ENCODE data around the gene VIT. TPM values are rescaled to one million over a fixed set of nuclear protein-coding genes. Genes with fewer than 3 reads are reported as not detected.

VIT gene
- total RNA-seq, 1 donor from 2014 or later = not detected

GRCh38 chr2:36729067-36729466 lies 32.6 kb downstream of the VIT start:
- DNase-seq (ENCODE audit: low spot score) = no peak
- Mint-ChIP-seq H3K9me3 (no peaks in the 10 kb centered on the region), H3K4me1 (ENCODE audit: low read depth) (no peaks in the 10 kb centered on the region), H3K27me3 (ENCODE audit: low read depth) (no peaks in the 10 kb centered on the region), H3K27ac (no peak overlapping the region), H3K36me3 (ENCODE audit: low read depth) (no peaks in the 10 kb centered on the region), H3K4me3 (ENCODE audit: low read depth) (no peak overlapping the region)
- intact Hi-C loops (cut with micrococcal nuclease) = no loop called here

GRCh38 chr2:36731941-36732672 lies 35.6 kb downstream of the VIT start:
- H3K27me3 Mint-ChIP-seq (ENCODE audit: low read depth) = no peaks in the 10 kb centered on the region
- H3K9me3 Mint-ChIP-seq = no peaks in the 10 kb centered on the region
- no peak overlapping the region for H3K4me3 Mint-ChIP-seq (ENCODE audit: low read depth)
- H3K27ac Mint-ChIP-seq = no peak overlapping the region
- intact Hi-C loops (cut with micrococcal nuclease) = no loop called here
- no peak for DNase-seq (ENCODE audit: low spot score)
- no peaks in the 10 kb centered on the region for H3K4me1 Mint-ChIP-seq (ENCODE audit: low read depth)
- no peaks in the 10 kb centered on the region for H3K36me3 Mint-ChIP-seq (ENCODE audit: low read depth)

- Mint-ChIP-seq H3K27ac (no peak overlapping the region), H3K27me3 (ENCODE audit: low read depth) (no peaks in the 10 kb centered on the region), H3K36me3 (ENCODE audit: low read depth) (no peaks in the 10 kb centered on the region), H3K4me1 (ENCODE audit: low read depth) (no peaks in the 10 kb centered on the region), H3K4me3 (ENCODE audit: low read depth) (no peak overlapping the region), H3K9me3 (no peaks in the 10 kb centered on the region)
- DNase-seq (ENCODE audit: low spot score) = no peak
- intact Hi-C loops (cut with micrococcal nuclease) = no loop called here
These were observed 36.1 kb downstream of the VIT start for GRCh38 chr2:36732673-36733036.

- H3K27me3 Mint-ChIP-seq (ENCODE audit: low read depth) = no peaks in the 10 kb centered on the region
- no peaks in the 10 kb centered on the region for H3K9me3 Mint-ChIP-seq
- no peak overlapping the region for H3K4me3 Mint-ChIP-seq (ENCODE audit: low read depth)
- intact Hi-C loops (cut with micrococcal nuclease) = no loop called here
- no peak overlapping the region for H3K27ac Mint-ChIP-seq
- DNase-seq (ENCODE audit: low spot score) = no peak
- no peaks in the 10 kb centered on the region for H3K4me1 Mint-ChIP-seq (ENCODE audit: low read depth)
- H3K36me3 Mint-ChIP-seq (ENCODE audit: low read depth) = no peaks in the 10 kb centered on the region
These were observed 36.7 kb downstream of the VIT start for GRCh38 chr2:36733215-36733614.

GRCh38 chr2:36734304-36734703 lies 37.8 kb downstream of the VIT start:
- Mint-ChIP-seq H3K9me3 (no peaks in the 10 kb centered on the region), H3K4me3 (ENCODE audit: low read depth) (no peak overlapping the region), H3K4me1 (ENCODE audit: low read depth) (no peaks in the 10 kb centered on the region), H3K27ac (no peak overlapping the region), H3K36me3 (ENCODE audit: low read depth) (no peaks in the 10 kb centered on the region), H3K27me3 (ENCODE audit: low read depth) (peaks cover 4% of the 10 kb centered on the region)
- no peak for DNase-seq (ENCODE audit: low spot score)
- intact Hi-C loops (cut with micrococcal nuclease) = no loop called here

GRCh38 chr2:36737131-36737750 lies 40.7 kb downstream of the VIT start:
- no peak overlapping the region for H3K4me3 Mint-ChIP-seq (ENCODE audit: low read depth)
- no peaks in the 10 kb centered on the region for H3K4me1 Mint-ChIP-seq (ENCODE audit: low read depth)
- H3K9me3 Mint-ChIP-seq = no peaks in the 10 kb centered on the region
- H3K27ac Mint-ChIP-seq = no peak overlapping the region
- no peaks in the 10 kb centered on the region for H3K36me3 Mint-ChIP-seq (ENCODE audit: low read depth)
- no peak for DNase-seq (ENCODE audit: low spot score)
- intact Hi-C loops (cut with micrococcal nuclease) = no loop called here
- H3K27me3 Mint-ChIP-seq (ENCODE audit: low read depth) = peaks cover 16% of the 10 kb centered on the region

GRCh38 chr2:36740061-36740460 lies 43.6 kb downstream of the VIT start:
- Mint-ChIP-seq H3K36me3 (ENCODE audit: low read depth) (no peaks in the 10 kb centered on the region), H3K27me3 (ENCODE audit: low read depth) (peaks cover 33% of the 10 kb centered on the region), H3K27ac (no peak overlapping the region), H3K4me1 (ENCODE audit: low read depth) (no peaks in the 10 kb centered on the region), H3K4me3 (ENCODE audit: low read depth) (no peak overlapping the region), H3K9me3 (no peaks in the 10 kb centered on the region)
- no peak for DNase-seq (ENCODE audit: low spot score)
- intact Hi-C loops (cut with micrococcal nuclease) = no loop called here

- Mint-ChIP-seq H3K36me3 (ENCODE audit: low read depth) (no peaks in the 10 kb centered on the region), H3K27me3 (ENCODE audit: low read depth) (peaks cover 37% of the 10 kb centered on the region), H3K4me3 (ENCODE audit: low read depth) (no peak overlapping the region), H3K4me1 (ENCODE audit: low read depth) (no peaks in the 10 kb centered on the region), H3K9me3 (no peaks in the 10 kb centered on the region), H3K27ac (no peak overlapping the region)
- DNase-seq (ENCODE audit: low spot score) = no peak
- intact Hi-C loops (cut with micrococcal nuclease) = no loop called here
These were observed 44.8 kb downstream of the VIT start for GRCh38 chr2:36741188-36741837.

GRCh38 chr2:36743954-36744353 lies 47.4 kb downstream of the VIT start:
- intact Hi-C loops (cut with micrococcal nuclease) = no loop called here
- no peak for DNase-seq (ENCODE audit: low spot score)
- Mint-ChIP-seq H3K9me3 (no peaks in the 10 kb centered on the region), H3K27me3 (ENCODE audit: low read depth) (peaks cover 49% of the 10 kb centered on the region), H3K36me3 (ENCODE audit: low read depth) (no peaks in the 10 kb centered on the region), H3K27ac (no peak overlapping the region), H3K4me3 (ENCODE audit: low read depth) (no peak overlapping the region), H3K4me1 (ENCODE audit: low read depth) (no peaks in the 10 kb centered on the region)

GRCh38 chr2:36748166-36748565 lies 51.7 kb downstream of the VIT start:
- Mint-ChIP-seq H3K36me3 (ENCODE audit: low read depth) (no peaks in the 10 kb centered on the region), H3K4me1 (ENCODE audit: low read depth) (no peaks in the 10 kb centered on the region), H3K27me3 (ENCODE audit: low read depth) (peaks cover 31% of the 10 kb centered on the region), H3K9me3 (no peaks in the 10 kb centered on the region), H3K4me3 (ENCODE audit: low read depth) (no peak overlapping the region), H3K27ac (no peak overlapping the region)
- no peak for DNase-seq (ENCODE audit: low spot score)
- intact Hi-C loops (cut with micrococcal nuclease) = no loop called here

GRCh38 chr2:36750101-36750500 lies 53.6 kb downstream of the VIT start:
- intact Hi-C loops (cut with micrococcal nuclease) = no loop called here
- no peaks in the 10 kb centered on the region for H3K9me3 Mint-ChIP-seq
- H3K27me3 Mint-ChIP-seq (ENCODE audit: low read depth) = peaks cover 27% of the 10 kb centered on the region
- no peak for DNase-seq (ENCODE audit: low spot score)
- H3K4me3 Mint-ChIP-seq (ENCODE audit: low read depth) = no peak overlapping the region
- H3K27ac Mint-ChIP-seq = no peak overlapping the region
- H3K36me3 Mint-ChIP-seq (ENCODE audit: low read depth) = no peaks in the 10 kb centered on the region
- no peaks in the 10 kb centered on the region for H3K4me1 Mint-ChIP-seq (ENCODE audit: low read depth)

GRCh38 chr2:36753706-36754221 lies 57.3 kb downstream of the VIT start:
- Mint-ChIP-seq H3K27ac (no peak overlapping the region), H3K4me1 (ENCODE audit: low read depth) (no peaks in the 10 kb centered on the region), H3K4me3 (ENCODE audit: low read depth) (no peak overlapping the region), H3K9me3 (no peaks in the 10 kb centered on the region), H3K27me3 (ENCODE audit: low read depth) (peaks cover 9% of the 10 kb centered on the region), H3K36me3 (ENCODE audit: low read depth) (no peaks in the 10 kb centered on the region)
- DNase-seq (ENCODE audit: low spot score) = no peak
- intact Hi-C loops (cut with micrococcal nuclease) = no loop called here

GRCh38 chr2:36754578-36754977 lies 58.1 kb downstream of the VIT start:
- no peaks in the 10 kb centered on the region for H3K9me3 Mint-ChIP-seq
- no peaks in the 10 kb centered on the region for H3K4me1 Mint-ChIP-seq (ENCODE audit: low read depth)
- H3K27ac Mint-ChIP-seq = no peak overlapping the region
- H3K36me3 Mint-ChIP-seq (ENCODE audit: low read depth) = no peaks in the 10 kb centered on the region
- peaks cover 8% of the 10 kb centered on the region for H3K27me3 Mint-ChIP-seq (ENCODE audit: low read depth)
- no peak for DNase-seq (ENCODE audit: low spot score)
- intact Hi-C loops (cut with micrococcal nuclease) = no loop called here
- H3K4me3 Mint-ChIP-seq (ENCODE audit: low read depth) = no peak overlapping the region

All from activated T-helper 2 cell treated with anti-CD3 and anti-CD28 coated beads, Interferon-gamma antibody, Interleukin-2, Interleukin-4, amounts not matched to agents 10 μg/mL and 5 μg/mL and 100 μg/mL, durations not matched to agents 14 hours and 24 hours and 36 hours (primary cell).